ENCODE data around the gene GALNS.

Gene GALNS

DNA sequence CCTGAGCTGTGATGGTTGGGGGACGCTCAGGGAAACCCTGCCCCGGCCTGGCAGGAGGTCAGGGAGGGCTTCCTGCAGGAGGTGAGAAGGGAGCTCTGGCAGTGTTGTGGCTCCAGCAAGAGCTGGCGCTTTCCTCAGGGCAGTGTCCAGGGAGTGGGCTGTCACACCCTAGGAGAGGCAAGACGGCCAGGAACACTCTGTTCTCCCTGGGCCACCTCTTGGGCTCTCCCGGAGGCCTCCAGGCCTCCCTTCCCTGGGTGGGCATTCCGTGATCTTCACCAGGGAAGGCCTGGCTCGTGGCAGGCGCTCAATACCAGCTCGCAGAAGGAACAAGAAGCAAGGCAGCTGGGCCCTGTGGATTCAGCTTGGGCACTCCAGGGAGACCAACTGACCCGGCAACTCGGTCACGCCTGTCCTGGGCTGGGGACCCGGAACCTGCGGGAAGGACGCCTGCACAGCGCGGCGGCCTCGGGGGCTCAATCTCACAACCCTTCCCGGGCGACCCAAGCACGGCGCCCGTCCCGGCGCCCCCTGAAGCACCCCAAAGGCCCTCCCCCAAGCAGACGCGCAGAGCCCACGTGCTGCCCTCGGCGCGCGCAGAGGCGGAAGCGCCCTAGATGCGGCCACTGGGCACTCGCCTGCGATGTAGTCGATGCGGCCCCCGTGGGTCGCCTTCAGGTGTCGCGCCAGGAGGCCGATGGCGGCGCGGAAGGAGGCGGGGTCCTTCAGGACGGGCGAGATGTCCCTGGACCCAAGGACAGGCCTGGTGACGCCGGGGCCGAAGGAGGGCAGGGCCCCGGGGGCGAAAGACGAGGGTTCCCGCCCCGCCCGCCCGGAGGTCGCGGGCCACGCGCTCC, 45.6 kb downstream of the GALNS start:
- FAIRE-seq: no peak

GRCh38 chr16:88810166-88810911, 46.4 kb downstream of the GALNS start:
- TF ChIP-seq POLR2A (IDR thresholded peaks at IDR 0.05; ENCODE audit: low read depth, low read length) (no peak; the same call in 1 of the 2 replicates), POLR2AphosphoS5 (IDR thresholded peaks at IDR 0.05; ENCODE audit: low read depth, low read length) (peak; percentile 2; the same call in 1 of the 2 replicates)

More for the DNA sequence above, 45.6 kb downstream of the GALNS start:
- TF ChIP-seq POU2F2 (IDR thresholded peaks at IDR 0.05; ENCODE audit: low read depth, low read length) (no peak; the same call in 1 of the 2 replicates), PAX5 (IDR thresholded peaks at IDR 0.05; ENCODE audit: insufficient read depth, low read length, severe bottlenecking) (no peak), POLR2A (IDR thresholded peaks at IDR 0.05; ENCODE audit: low read depth, low read length) (0 out of 2 replicates have a peak, but pooled peaks have one; percentile 11), POLR2AphosphoS5 (IDR thresholded peaks at IDR 0.05; ENCODE audit: low read depth, low read length) (0 out of 2 replicates have a peak, but pooled peaks have one; percentile 65), TAF1 (IDR thresholded peaks at IDR 0.05; ENCODE audit: low read depth, low read length) (no peak), SPI1 (IDR thresholded peaks at IDR 0.05; ENCODE audit: low read depth, low read length) (no peak)
- peak; percentile 87 for DNase-seq (ENCODE audit: insufficient read length, low spot score)

GRCh38 chr16:88809676-88810165, 47.0 kb downstream of the GALNS start:
- FAIRE-seq (no peak), DNase-seq (ENCODE audit: insufficient read length, low spot score) (no peak)
- TF ChIP-seq POLR2AphosphoS5 (IDR thresholded peaks at IDR 0.05; ENCODE audit: low read depth, low read length): peak; percentile 28; the same call in 1 of the 2 replicates
- TF ChIP-seq TAF1 (IDR thresholded peaks at IDR 0.05; ENCODE audit: low read depth, low read length): no peak
- peak; percentile 73 for TF ChIP-seq POLR2A (IDR thresholded peaks at IDR 0.05; ENCODE audit: low read depth, low read length)
- no peak; the same call in 1 of the 2 replicates for TF ChIP-seq POU2F2 (IDR thresholded peaks at IDR 0.05; ENCODE audit: low read depth, low read length)

More at GRCh38 chr16:88810166-88810911, 46.4 kb downstream of the GALNS start:
- FAIRE-seq: no peak
- DNase-seq (ENCODE audit: insufficient read length, low spot score): no peak

GRCh38 chr16:88809068-88809675, 47.6 kb downstream of the GALNS start:
- DNase-seq (ENCODE audit: insufficient read length, low spot score): no peak
- TF ChIP-seq POLR2A (IDR thresholded peaks at IDR 0.05; ENCODE audit: low read depth, low read length) (peak; percentile 46; the same call in 1 of the 2 replicates), TAF1 (IDR thresholded peaks at IDR 0.05; ENCODE audit: low read depth, low read length) (no peak), POU2F2 (IDR thresholded peaks at IDR 0.05; ENCODE audit: low read depth, low read length) (no peak), POLR2AphosphoS5 (IDR thresholded peaks at IDR 0.05; ENCODE audit: low read depth, low read length) (no peak)
- no peak for FAIRE-seq

- DNase-seq (ENCODE audit: insufficient read length, low spot score) (no peak), FAIRE-seq (no peak)
- no peak; the same call in 1 of the 2 replicates for TF ChIP-seq POLR2A (IDR thresholded peaks at IDR 0.05; ENCODE audit: low read depth, low read length)
- TF ChIP-seq POU2F2 (IDR thresholded peaks at IDR 0.05; ENCODE audit: low read depth, low read length): no peak
- TF ChIP-seq PAX5 (IDR thresholded peaks at IDR 0.05; ENCODE audit: insufficient read depth, low read length, severe bottlenecking): no peak
- TF ChIP-seq SPI1 (IDR thresholded peaks at IDR 0.05; ENCODE audit: low read depth, low read length): no peak
- TF ChIP-seq POLR2AphosphoS5 (IDR thresholded peaks at IDR 0.05; ENCODE audit: low read depth, low read length): peak; percentile 39; the same call in 1 of the 2 replicates
- no peak for TF ChIP-seq TAF1 (IDR thresholded peaks at IDR 0.05; ENCODE audit: low read depth, low read length)
Observed at GRCh38 chr16:88807626-88808453, 48.9 kb downstream of the GALNS start.

GRCh38 chr16:88807142-88807625, 49.6 kb downstream of the GALNS start:
- FAIRE-seq (no peak), DNase-seq (ENCODE audit: insufficient read length, low spot score) (no peak)
- TF ChIP-seq PAX5 (IDR thresholded peaks at IDR 0.05; ENCODE audit: insufficient read depth, low read length, severe bottlenecking): no peak
- no peak for TF ChIP-seq TAF1 (IDR thresholded peaks at IDR 0.05; ENCODE audit: low read depth, low read length)
- TF ChIP-seq POU2F2 (IDR thresholded peaks at IDR 0.05; ENCODE audit: low read depth, low read length): no peak
- TF ChIP-seq SPI1 (IDR thresholded peaks at IDR 0.05; ENCODE audit: low read depth, low read length): no peak
- TF ChIP-seq POLR2A (IDR thresholded peaks at IDR 0.05; ENCODE audit: low read depth, low read length): no peak
- TF ChIP-seq POLR2AphosphoS5 (IDR thresholded peaks at IDR 0.05; ENCODE audit: low read depth, low read length): no peak; the same call in 1 of the 2 replicates

- TF ChIP-seq POU2F2 (IDR thresholded peaks at IDR 0.05; ENCODE audit: low read depth, low read length) (no peak), POLR2A (IDR thresholded peaks at IDR 0.05; ENCODE audit: low read depth, low read length) (no peak), TAF1 (IDR thresholded peaks at IDR 0.05; ENCODE audit: low read depth, low read length) (no peak), PAX5 (IDR thresholded peaks at IDR 0.05; ENCODE audit: insufficient read depth, low read length, severe bottlenecking) (no peak), POLR2AphosphoS5 (IDR thresholded peaks at IDR 0.05; ENCODE audit: low read depth, low read length) (no peak), SPI1 (IDR thresholded peaks at IDR 0.05; ENCODE audit: low read depth, low read length) (no peak)
- FAIRE-seq (no peak), DNase-seq (ENCODE audit: insufficient read length, low spot score) (no peak)
Observed at GRCh38 chr16:88806491-88807111, 50.1 kb downstream of the GALNS start.

DNA sequence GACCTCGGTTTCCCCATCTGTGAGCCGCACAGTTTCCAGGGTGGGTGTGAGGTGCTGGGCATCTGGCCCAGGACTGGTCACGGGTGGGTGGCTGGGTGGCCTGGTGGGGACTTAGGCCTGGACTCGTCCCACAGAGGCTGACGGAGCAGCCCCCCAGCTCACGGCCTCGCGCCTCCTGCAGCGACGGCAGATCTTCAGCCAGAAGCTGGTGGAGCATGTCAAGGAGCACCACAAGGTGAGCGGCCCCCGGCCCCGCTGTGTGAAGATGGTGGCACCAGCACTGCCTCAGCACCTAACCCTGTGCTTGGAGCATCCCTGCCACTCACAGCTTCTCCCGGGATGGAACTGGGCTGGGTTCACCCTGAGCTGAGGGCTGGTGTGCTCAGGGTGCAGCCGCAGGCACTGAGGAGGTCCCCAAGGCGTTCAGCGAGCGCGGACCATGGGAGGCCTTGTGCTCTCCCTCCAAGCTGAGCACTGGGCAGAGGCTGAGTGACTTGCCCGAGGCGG, 50.8 kb downstream of the GALNS start:
- no peak for TF ChIP-seq SPI1 (IDR thresholded peaks at IDR 0.05; ENCODE audit: low read depth, low read length)
- no peak for TF ChIP-seq POLR2AphosphoS5 (IDR thresholded peaks at IDR 0.05; ENCODE audit: low read depth, low read length)
- no peak for TF ChIP-seq PAX5 (IDR thresholded peaks at IDR 0.05; ENCODE audit: insufficient read depth, low read length, severe bottlenecking)
- TF ChIP-seq POU2F2 (IDR thresholded peaks at IDR 0.05; ENCODE audit: low read depth, low read length): no peak
- no peak for TF ChIP-seq TAF1 (IDR thresholded peaks at IDR 0.05; ENCODE audit: low read depth, low read length)
- no peak for TF ChIP-seq POLR2A (IDR thresholded peaks at IDR 0.05; ENCODE audit: low read depth, low read length)
- DNase-seq (ENCODE audit: insufficient read length, low spot score): no peak
- FAIRE-seq: no peak
